ENCODE measurements around the gene OR2H1.
"Not testable (repeated sequence)": the region's sequence is repeated elsewhere in the genome, so short reads cannot be mapped to it uniquely, and the experiment has no call there.

OR2H1 gene

GRCh38 chr6:29456971-29457370, at the start of gene OR2H1, which contains the start of gene OR11A1:
TSS of gene OR2H1 (plus strand) at chr6:29457155. CDS start at chr6:29461770, 4,615 bp downstream.
TSS of gene OR11A1 (minus strand) at chr6:29457071. CDS start at chr6:29427641, 29,430 bp downstream.
- Histone ChIP-seq H3K9me3 (ENCODE audit: control insufficient read depth in 1 of 2, low read length in 2 of 2) (peaks cover 0 to under 1% of the 10 kb centered on the region in 2 donors), H3K4me1 (ENCODE audit: control insufficient read depth in 1 of 2, insufficient read depth in 2 of 2, low read length in 2 of 2) (no peaks in the 10 kb centered on the region), H3K27me3 (ENCODE audit: low read depth, low read length) (no peaks in the 10 kb centered on the region), H3K4me3 (ENCODE audit: low read depth in 1 of 2, low read length in 2 of 2) (no peak within 1 kb of the TSS), H3K36me3 (ENCODE audit: control insufficient read depth in 1 of 2, insufficient read depth in 2 of 2, low read length in 2 of 2) (no peaks in the 10 kb centered on the region), H3K27ac (ENCODE audit: low read length) (no peak within 1 kb of the TSS)

DNA sequence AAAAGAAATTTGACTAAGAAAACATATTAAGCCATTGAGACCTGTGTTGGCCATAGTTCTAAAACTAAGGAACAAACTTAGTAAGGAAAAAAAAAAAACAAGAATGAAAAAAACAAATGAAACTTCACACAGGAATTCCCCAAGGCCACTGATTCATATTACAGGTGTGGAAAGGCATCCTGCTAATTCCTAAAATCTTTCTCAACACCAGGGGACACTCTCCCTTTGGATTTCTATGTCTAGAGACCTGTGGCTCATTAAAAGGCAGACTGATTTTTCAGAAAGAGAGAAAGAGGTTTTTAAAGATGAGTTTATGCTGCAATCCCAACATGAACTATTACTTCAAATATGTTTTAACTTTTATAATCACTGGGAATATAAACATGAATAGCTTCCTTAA, 42.4 kb upstream of the OR2H1 start, which contains the start of gene OR12D1:
OR12D1 (plus strand) TSS at position 341 of the 400 bp plus-strand sequence.
- peaks cover 0 to 5% of the 10 kb centered on the region in 2 donors for H3K9me3 ChIP-seq (ENCODE audit: control insufficient read depth in 1 of 2, low read length in 2 of 2)
- no peak within 1 kb of the TSS for H3K4me3 ChIP-seq (ENCODE audit: low read depth in 1 of 2, low read length in 2 of 2)
- H3K27ac ChIP-seq (ENCODE audit: low read length), result no peak within 1 kb of the TSS
- no peaks in the 10 kb centered on the region for H3K36me3 ChIP-seq (ENCODE audit: control insufficient read depth in 1 of 2, insufficient read depth in 2 of 2, low read length in 2 of 2)
- no peaks in the 10 kb centered on the region for H3K27me3 ChIP-seq (ENCODE audit: low read depth, low read length)
- no peaks in the 10 kb centered on the region for H3K4me1 ChIP-seq (ENCODE audit: control insufficient read depth in 1 of 2, insufficient read depth in 2 of 2, low read length in 2 of 2)

GRCh38 chr6:29419516-29419915, 37.4 kb upstream of the OR2H1 start:
- Histone ChIP-seq H3K4me3 (ENCODE audit: low read depth in 1 of 2, low read length in 2 of 2) (no peak overlapping the region), H3K4me1 (ENCODE audit: control insufficient read depth in 1 of 2, insufficient read depth in 2 of 2, low read length in 2 of 2) (no peaks in the 10 kb centered on the region), H3K36me3 (ENCODE audit: control insufficient read depth in 1 of 2, insufficient read depth in 2 of 2, low read length in 2 of 2) (no peaks in the 10 kb centered on the region), H3K27me3 (ENCODE audit: low read depth, low read length) (no peaks in the 10 kb centered on the region), H3K27ac (ENCODE audit: low read length) (no peak overlapping the region), H3K9me3 (ENCODE audit: control insufficient read depth in 1 of 2, low read length in 2 of 2) (no peaks in the 10 kb centered on the region)

DNA sequence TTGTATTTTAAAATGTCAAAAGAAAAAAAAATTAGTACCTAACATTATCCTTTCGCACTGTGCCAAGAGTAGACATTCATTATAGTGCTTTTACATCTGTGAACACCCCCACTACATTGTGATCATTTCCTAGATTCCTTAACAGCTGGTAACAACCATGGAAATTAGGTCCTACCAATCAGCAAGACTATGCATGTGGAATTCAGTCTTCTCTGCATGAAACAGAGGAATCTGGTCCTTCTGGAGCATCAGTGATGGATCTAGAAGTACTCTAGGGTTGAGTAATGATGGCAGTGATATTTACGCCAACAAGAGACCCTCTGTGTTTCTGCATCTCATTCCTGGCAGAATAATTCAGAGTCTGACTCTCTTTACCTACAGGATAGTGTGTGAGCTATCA, 32.8 kb upstream of the OR2H1 start:
- Histone ChIP-seq H3K4me3 (ENCODE audit: low read depth in 1 of 2, low read length in 2 of 2) (no peak overlapping the region), H3K27ac (ENCODE audit: low read length) (no peak overlapping the region), H3K9me3 (ENCODE audit: control insufficient read depth in 1 of 2, low read length in 2 of 2) (no peaks in the 10 kb centered on the region), H3K4me1 (ENCODE audit: control insufficient read depth in 1 of 2, insufficient read depth in 2 of 2, low read length in 2 of 2) (no peaks in the 10 kb centered on the region), H3K36me3 (ENCODE audit: control insufficient read depth in 1 of 2, insufficient read depth in 2 of 2, low read length in 2 of 2) (no peaks in the 10 kb centered on the region), H3K27me3 (ENCODE audit: low read depth, low read length) (no peaks in the 10 kb centered on the region)

DNA sequence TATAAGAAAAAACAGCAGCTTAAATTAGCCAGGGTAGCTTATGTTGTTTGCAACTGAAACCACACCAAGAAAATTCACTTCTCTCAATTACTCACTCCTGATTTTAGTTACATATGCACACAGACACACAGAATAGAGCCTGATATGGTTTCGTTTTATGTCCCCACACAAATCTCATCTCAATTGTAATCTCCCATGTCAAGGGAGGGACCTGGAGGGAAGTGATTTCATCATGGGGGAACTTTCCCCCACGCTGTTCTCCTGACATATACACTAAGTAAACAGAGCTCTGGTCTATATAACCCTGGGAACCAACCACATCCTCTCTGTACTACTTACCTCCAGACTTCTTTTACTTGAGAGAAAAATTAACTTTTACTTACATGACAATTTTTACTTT, 32.4 kb upstream of the OR2H1 start:
- Histone ChIP-seq H3K4me3 (ENCODE audit: low read depth in 1 of 2, low read length in 2 of 2) (no peak overlapping the region), H3K27me3 (ENCODE audit: low read depth, low read length) (no peaks in the 10 kb centered on the region), H3K9me3 (ENCODE audit: control insufficient read depth in 1 of 2, low read length in 2 of 2) (no peaks in the 10 kb centered on the region), H3K27ac (ENCODE audit: low read length) (no peak overlapping the region), H3K36me3 (ENCODE audit: control insufficient read depth in 1 of 2, insufficient read depth in 2 of 2, low read length in 2 of 2) (no peaks in the 10 kb centered on the region), H3K4me1 (ENCODE audit: control insufficient read depth in 1 of 2, insufficient read depth in 2 of 2, low read length in 2 of 2) (no peaks in the 10 kb centered on the region)

- Histone ChIP-seq H3K4me3 (ENCODE audit: low read depth in 1 of 2, low read length in 2 of 2) (no peak overlapping the region), H3K4me1 (ENCODE audit: control insufficient read depth in 1 of 2, insufficient read depth in 2 of 2, low read length in 2 of 2) (no peaks in the 10 kb centered on the region), H3K27me3 (ENCODE audit: low read depth, low read length) (no peaks in the 10 kb centered on the region), H3K36me3 (ENCODE audit: control insufficient read depth in 1 of 2, insufficient read depth in 2 of 2, low read length in 2 of 2) (no peaks in the 10 kb centered on the region), H3K27ac (ENCODE audit: low read length) (no peak overlapping the region), H3K9me3 (ENCODE audit: control insufficient read depth in 1 of 2, low read length in 2 of 2) (no peaks in the 10 kb centered on the region)
These were observed 31.9 kb upstream of the OR2H1 start for GRCh38 chr6:29425075-29425474.

GRCh38 chr6:29426654-29427053, 30.3 kb upstream of the OR2H1 start:
- Histone ChIP-seq H3K36me3 (ENCODE audit: control insufficient read depth in 1 of 2, insufficient read depth in 2 of 2, low read length in 2 of 2) (no peaks in the 10 kb centered on the region), H3K9me3 (ENCODE audit: control insufficient read depth in 1 of 2, low read length in 2 of 2) (no peaks in the 10 kb centered on the region), H3K4me1 (ENCODE audit: control insufficient read depth in 1 of 2, insufficient read depth in 2 of 2, low read length in 2 of 2) (no peaks in the 10 kb centered on the region), H3K27me3 (ENCODE audit: low read depth, low read length) (no peaks in the 10 kb centered on the region), H3K27ac (ENCODE audit: low read length) (no peak overlapping the region), H3K4me3 (ENCODE audit: low read depth in 1 of 2, low read length in 2 of 2) (no peak overlapping the region)

DNA sequence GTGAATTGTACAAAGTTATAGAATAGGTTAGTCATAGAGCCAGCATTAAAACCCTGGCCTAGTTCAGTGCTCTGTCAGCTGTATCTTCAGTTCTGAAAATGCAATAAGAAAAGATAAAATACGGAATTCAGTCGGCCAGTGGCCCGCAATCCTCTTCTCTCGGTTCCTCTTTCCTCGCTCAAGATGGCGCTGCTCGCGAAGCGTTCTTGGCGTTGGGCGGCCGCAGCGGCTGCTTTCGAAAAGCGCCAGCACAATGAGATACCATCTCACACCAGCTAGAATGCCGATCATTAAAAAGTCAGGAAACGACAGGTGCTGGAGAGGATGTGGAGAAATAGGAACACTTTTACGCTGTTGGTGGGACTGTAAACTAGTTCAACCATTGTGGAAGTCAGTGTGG, 20.2 kb upstream of the OR2H1 start:
- not testable (repeated sequence) for H3K9me3 ChIP-seq (ENCODE audit: control insufficient read depth in 1 of 2, low read length in 2 of 2); H3K4me1 ChIP-seq (ENCODE audit: control insufficient read depth in 1 of 2, insufficient read depth in 2 of 2, low read length in 2 of 2); H3K27ac ChIP-seq (ENCODE audit: low read length)

GRCh38 chr6:29439006-29439405, 17.9 kb upstream of the OR2H1 start, which contains the start of gene OR10C1:
TSS of gene OR10C1 (plus strand) at chr6:29439306. CDS start at chr6:29440016, 710 bp downstream.
- Histone ChIP-seq H3K27me3 (ENCODE audit: low read depth, low read length) (no peaks in the 10 kb centered on the region), H3K27ac (ENCODE audit: low read length) (no peak within 1 kb of the TSS), H3K4me1 (ENCODE audit: control insufficient read depth in 1 of 2, insufficient read depth in 2 of 2, low read length in 2 of 2) (no peaks in the 10 kb centered on the region), H3K4me3 (ENCODE audit: low read depth in 1 of 2, low read length in 2 of 2) (no peak within 1 kb of the TSS), H3K9me3 (ENCODE audit: control insufficient read depth in 1 of 2, low read length in 2 of 2) (no peaks in the 10 kb centered on the region), H3K36me3 (ENCODE audit: control insufficient read depth in 1 of 2, insufficient read depth in 2 of 2, low read length in 2 of 2) (no peaks in the 10 kb centered on the region)

More for the DNA sequence above, 20.2 kb upstream of the OR2H1 start:
- not testable (repeated sequence) for H3K4me3 ChIP-seq (ENCODE audit: low read depth in 1 of 2, low read length in 2 of 2); H3K27me3 ChIP-seq (ENCODE audit: low read depth, low read length); H3K36me3 ChIP-seq (ENCODE audit: control insufficient read depth in 1 of 2, insufficient read depth in 2 of 2, low read length in 2 of 2)

- no peak overlapping the region for H3K27ac ChIP-seq (ENCODE audit: low read length)
- no peak overlapping the region for H3K4me3 ChIP-seq (ENCODE audit: low read depth in 1 of 2, low read length in 2 of 2)
- no peaks in the 10 kb centered on the region for H3K9me3 ChIP-seq (ENCODE audit: control insufficient read depth in 1 of 2, low read length in 2 of 2)
- no peaks in the 10 kb centered on the region for H3K4me1 ChIP-seq (ENCODE audit: control insufficient read depth in 1 of 2, insufficient read depth in 2 of 2, low read length in 2 of 2)
- no peaks in the 10 kb centered on the region for H3K36me3 ChIP-seq (ENCODE audit: control insufficient read depth in 1 of 2, insufficient read depth in 2 of 2, low read length in 2 of 2)
- H3K27me3 ChIP-seq (ENCODE audit: low read depth, low read length), result no peaks in the 10 kb centered on the region
These were observed 14.2 kb upstream of the OR2H1 start for GRCh38 chr6:29442719-29443118.

GRCh38 chr6:29444031-29444430, 12.9 kb upstream of the OR2H1 start:
- not testable (repeated sequence) for H3K4me3 ChIP-seq (ENCODE audit: low read depth in 1 of 2, low read length in 2 of 2); H3K9me3 ChIP-seq (ENCODE audit: control insufficient read depth in 1 of 2, low read length in 2 of 2); H3K27ac ChIP-seq (ENCODE audit: low read length); H3K27me3 ChIP-seq (ENCODE audit: low read depth, low read length); H3K36me3 ChIP-seq (ENCODE audit: control insufficient read depth in 1 of 2, insufficient read depth in 2 of 2, low read length in 2 of 2); H3K4me1 ChIP-seq (ENCODE audit: control insufficient read depth in 1 of 2, insufficient read depth in 2 of 2, low read length in 2 of 2)

DNA sequence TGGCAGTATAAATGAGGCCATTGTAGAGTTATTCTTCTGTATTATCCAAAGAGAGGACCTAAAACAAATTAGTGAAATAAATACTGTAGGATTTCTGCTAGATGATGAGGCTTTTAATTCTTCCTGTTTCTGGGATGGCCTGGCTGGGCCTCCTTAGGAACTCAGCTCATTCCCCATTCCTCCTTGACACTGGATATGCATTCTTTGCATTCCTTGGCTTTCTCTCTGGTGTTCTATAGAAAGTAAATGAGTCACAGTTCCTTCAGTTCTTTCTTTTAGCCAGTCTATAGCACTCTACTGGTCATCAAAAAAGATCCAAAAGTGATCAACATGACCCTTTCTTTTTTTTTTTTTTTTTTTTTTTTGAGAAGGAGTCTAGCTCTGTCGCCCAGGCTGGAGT, 9.3 kb upstream of the OR2H1 start:
- peaks cover 0 to 2% of the 10 kb centered on the region in 2 donors for H3K9me3 ChIP-seq (ENCODE audit: control insufficient read depth in 1 of 2, low read length in 2 of 2)
- H3K4me3 ChIP-seq (ENCODE audit: low read depth in 1 of 2, low read length in 2 of 2), result no peak overlapping the region
- no peaks in the 10 kb centered on the region for H3K36me3 ChIP-seq (ENCODE audit: control insufficient read depth in 1 of 2, insufficient read depth in 2 of 2, low read length in 2 of 2)
- H3K4me1 ChIP-seq (ENCODE audit: control insufficient read depth in 1 of 2, insufficient read depth in 2 of 2, low read length in 2 of 2), result no peaks in the 10 kb centered on the region
- no peak overlapping the region for H3K27ac ChIP-seq (ENCODE audit: low read length)
- no peaks in the 10 kb centered on the region for H3K27me3 ChIP-seq (ENCODE audit: low read depth, low read length)

Measured in muscle layer of duodenum (tissue), 2 donors.